Right lung (tissue), 10 donors: ENCODE results near the gene GMCL1. TPM values are rescaled to one million over a fixed set of nuclear protein-coding genes. Genes with fewer than 3 reads are reported as not detected.
A peak's percentile ranks its signal among the peaks of the same experiment; 100 is the strongest.
"Not testable (repeated sequence)": the region's sequence is repeated elsewhere in the genome, so short reads cannot be mapped to it uniquely, and the experiment has no call there.

ENCODE experiments used
- DNase-seq, 2 donors: peaks; one replicate each; pipeline ENCODE4 v3.0.0-alpha.2; 2013
- long read RNA-seq, 8 donors: transcript quantifications; one replicate each; lab custom pipeline, GENCODE V29; 2026
- polyA plus RNA-seq, 5 donors: library from polyadenylated mRNA; unstranded; fragments of 120-200 nt; gene quantifications; one replicate each; pipeline versions ENCODE4 v1.2.1 to v1.2.3, GENCODE V29; 2013; ENCODE audit warnings: inconsistent platforms in 1 of 5, low replicate concordance in 1 of 5; ENCODE audit not compliant: insufficient read length in 5 of 5, insufficient read depth in 1 of 5

The GMCL1 gene
- polyA plus RNA-seq, result 10 to 100 TPM; 20.3 to 29.1 (median 27.1) TPM
- long read RNA-seq, donor 1, full-length matches to known transcripts, result 9 of 9 reads
- long read RNA-seq, donor 1, partial matches to known transcripts, result 0 of 9 reads
- long read RNA-seq, donor 1, other reads (novel, unspliced or antisense), result 0 of 9 reads
- long read RNA-seq, donor 2, full-length matches to known transcripts, result 9 of 9 reads
- long read RNA-seq, donor 2, partial matches to known transcripts, result 0 of 9 reads
- long read RNA-seq, donor 2, other reads (novel, unspliced or antisense), result 0 of 9 reads
- long read RNA-seq, donor 3, full-length matches to known transcripts, result 4 of 4 reads
- long read RNA-seq, donor 3, partial matches to known transcripts, result 0 of 4 reads
- long read RNA-seq, donor 3, other reads (novel, unspliced or antisense), result 0 of 4 reads
- long read RNA-seq, donor 4, full-length matches to known transcripts, result 4 of 4 reads
- long read RNA-seq, donor 4, partial matches to known transcripts, result 0 of 4 reads
- long read RNA-seq, donor 4, other reads (novel, unspliced or antisense), result 0 of 4 reads
- long read RNA-seq, donor 5, full-length matches to known transcripts, result 9 of 14 reads
- long read RNA-seq, donor 5, partial matches to known transcripts, result 5 of 14 reads
- long read RNA-seq, donor 5, other reads (novel, unspliced or antisense), result 0 of 14 reads
- long read RNA-seq, donor 6, full-length matches to known transcripts, result 9 of 15 reads
- long read RNA-seq, donor 6, partial matches to known transcripts, result 6 of 15 reads
- long read RNA-seq, donor 6, other reads (novel, unspliced or antisense), result 0 of 15 reads
- long read RNA-seq, donor 7, full-length matches to known transcripts, result 11 of 11 reads
- long read RNA-seq, donor 7, partial matches to known transcripts, result 0 of 11 reads
- long read RNA-seq, donor 7, other reads (novel, unspliced or antisense), result 0 of 11 reads
- long read RNA-seq, donor 8, full-length matches to known transcripts, result 8 of 8 reads
- long read RNA-seq, donor 8, partial matches to known transcripts, result 0 of 8 reads
- long read RNA-seq, donor 8, other reads (novel, unspliced or antisense), result 0 of 8 reads

GRCh38 chr2:69829256-69830044 lies at the start of gene GMCL1:
Gene GMCL1 (plus strand): TSS chr2:69829660. CDS start chr2:69829893, 233 bp downstream.
- peak; percentile 98 for DNase-seq

- DNase-seq, result no peak
These were observed 48.5 kb upstream of the GMCL1 start for GRCh38 chr2:69780921-69781320.

GRCh38 chr2:69781321-69782248 lies 47.9 kb upstream of the GMCL1 start:
- no peak for DNase-seq

- no peak for DNase-seq
These were observed 45.2 kb upstream of the GMCL1 start for GRCh38 chr2:69784228-69784627.

GRCh38 chr2:69785358-69785757 lies 44.1 kb upstream of the GMCL1 start:
- DNase-seq, result no peak

- DNase-seq, result no peak
These were observed 43.4 kb upstream of the GMCL1 start for GRCh38 chr2:69786052-69786560.

- peak in 1 of 2 donors; percentile 50 for DNase-seq
These were observed 40.2 kb upstream of the GMCL1 start for GRCh38 chr2:69789175-69789721.

- DNase-seq, result peak in 1 of 2 donors; percentile 62
These were observed 39.5 kb upstream of the GMCL1 start for GRCh38 chr2:69789772-69790600.

GRCh38 chr2:69790601-69790959 lies 38.9 kb upstream of the GMCL1 start:
- no peak for DNase-seq

- no peak for DNase-seq
These were observed 38.4 kb upstream of the GMCL1 start for GRCh38 chr2:69791045-69791444.

GRCh38 chr2:69796174-69796573 lies 33.3 kb upstream of the GMCL1 start:
- no peak for DNase-seq

GRCh38 chr2:69797235-69797634 lies 32.2 kb upstream of the GMCL1 start:
- no peak for DNase-seq

GRCh38 chr2:69797836-69798289 lies 31.6 kb upstream of the GMCL1 start:
- DNase-seq, result no peak

- DNase-seq, result no peak
These were observed 31.1 kb upstream of the GMCL1 start for GRCh38 chr2:69798290-69798908.

- no peak for DNase-seq
These were observed 30.4 kb upstream of the GMCL1 start for GRCh38 chr2:69798909-69799526.

GRCh38 chr2:69801745-69802290 lies 27.6 kb upstream of the GMCL1 start:
- DNase-seq, result no peak

- DNase-seq, result not testable (repeated sequence)
These were observed 26.6 kb upstream of the GMCL1 start for GRCh38 chr2:69802781-69803367.
